Calu3 (cell line): ENCODE measurements around the gene TRMT61B. TPM values are rescaled to one million over a fixed set of nuclear protein-coding genes. Genes with fewer than 3 reads are reported as not detected.

Experiments used
- BruUV-seq: library from RNA; stranded (reverse); fragments of 400-500 nt; replicated peaks from 2 replicates; lab custom pipeline; 2021; lab: Mats Ljungman, UMichigan
- CTCF ChIA-PET: fragments of 300-600 bp; sonication (Branson Sonifier 250); formaldehyde crosslinking; loops from one replicate; lab custom pipeline; 2022; ENCODE audit warnings: antibody characterized with exemption; lab: Charles Lee
- DNase-seq: peaks from one replicate; pipeline ENCODE4 v3.0.0; 2022
- H3K27ac Mint-ChIP-seq: one replicate; pipeline ENCODE4 v1.8.0; 2022; ENCODE audit warnings: mixed read lengths; ENCODE audit not compliant: unreplicated experiment
- H3K27me3 Mint-ChIP-seq: one replicate; pipeline ENCODE4 v1.8.0; 2022; ENCODE audit warnings: mixed read lengths; ENCODE audit not compliant: unreplicated experiment
- H3K36me3 Mint-ChIP-seq: one replicate; pipeline ENCODE4 v1.8.0; 2022; ENCODE audit warnings: mild to moderate bottlenecking, moderate library complexity, mixed read lengths; ENCODE audit not compliant: insufficient read depth, unreplicated experiment
- H3K4me1 Mint-ChIP-seq: one replicate; pipeline ENCODE4 v1.8.0; 2022; ENCODE audit warnings: mild to moderate bottlenecking, low read depth, mixed read lengths; ENCODE audit not compliant: unreplicated experiment
- H3K4me3 Mint-ChIP-seq: one replicate; pipeline ENCODE4 v1.8.0; 2022; ENCODE audit warnings: mild to moderate bottlenecking, low read depth, moderate library complexity, mixed read lengths; ENCODE audit not compliant: unreplicated experiment
- H3K9me3 Mint-ChIP-seq: one replicate; pipeline ENCODE4 v1.8.0; 2022; ENCODE audit warnings: low read depth, mixed read lengths; ENCODE audit not compliant: unreplicated experiment
- CTCF ChIP-seq: fragments of 200-600 bp; IDR thresholded peaks from one replicate; pipeline ENCODE4 v1.8.0; 2022; ENCODE audit warnings: antibody characterized with exemption; ENCODE audit not compliant: unreplicated experiment
- intact Hi-C: fragments of 100-400 bp; cut with micrococcal nuclease; formaldehyde crosslinking; loops from one replicate; pipeline ENCODE4 v1.10.0; 2022; ENCODE audit not compliant: unreplicated experiment
- total RNA-seq: library from RNA; stranded (reverse); gene quantifications from 2 replicates; pipeline ENCODE4 v1.2.3, GENCODE V29; 2022

TRMT61B gene
- total RNA-seq, 1 experiment from 2014 or later: 17.0 TPM

GRCh38 chr2:28904295-28904694, 34.2 kb upstream of the TRMT61B start:
- H3K9me3 Mint-ChIP-seq: no peaks in the 10 kb centered on the region
- TF ChIP-seq CTCF: no peak
- H3K4me3 Mint-ChIP-seq: no peak overlapping the region
- DNase-seq: no peak
- H3K4me1 Mint-ChIP-seq: peaks cover 60% of the 10 kb centered on the region
- CTCF ChIA-PET: interaction anchor here (0.6 kb wide), 1 partner anchor 418 kb away, joined by 3 read pairs; no protein-coding TSS in a partner anchor
- no TSS peak for BruUV-seq
- no peaks in the 10 kb centered on the region for H3K27me3 Mint-ChIP-seq
- peaks cover 73% of the 10 kb centered on the region for H3K36me3 Mint-ChIP-seq
- no peak overlapping the region for H3K27ac Mint-ChIP-seq
- intact Hi-C loops: no loop called here

GRCh38 chr2:28902584-28902983, 32.5 kb upstream of the TRMT61B start:
- BruUV-seq: no TSS peak
- H3K36me3 Mint-ChIP-seq: peaks cover 60% of the 10 kb centered on the region
- H3K27me3 Mint-ChIP-seq: no peaks in the 10 kb centered on the region
- no peak for DNase-seq
- H3K4me3 Mint-ChIP-seq: no peak overlapping the region
- TF ChIP-seq CTCF: no peak
- CTCF ChIA-PET: no interaction called here
- no peaks in the 10 kb centered on the region for H3K9me3 Mint-ChIP-seq
- intact Hi-C loops: no loop called here
- H3K4me1 Mint-ChIP-seq: peaks cover 64% of the 10 kb centered on the region
- H3K27ac Mint-ChIP-seq: no peak overlapping the region

- DNase-seq: no peak
- no peak overlapping the region for H3K4me3 Mint-ChIP-seq
- intact Hi-C loops: no loop called here
- peaks cover 55% of the 10 kb centered on the region for H3K36me3 Mint-ChIP-seq
- H3K27ac Mint-ChIP-seq: no peak overlapping the region
- CTCF ChIA-PET: no interaction called here
- BruUV-seq: no TSS peak
- peaks cover 66% of the 10 kb centered on the region for H3K4me1 Mint-ChIP-seq
- H3K9me3 Mint-ChIP-seq: no peaks in the 10 kb centered on the region
- no peak for TF ChIP-seq CTCF
- H3K27me3 Mint-ChIP-seq: no peaks in the 10 kb centered on the region
These were observed 31.7 kb upstream of the TRMT61B start for GRCh38 chr2:28901841-28902240.

- H3K4me1 Mint-ChIP-seq: peaks cover 60% of the 10 kb centered on the region
- intact Hi-C loops: no loop called here
- TF ChIP-seq CTCF: no peak
- no peaks in the 10 kb centered on the region for H3K9me3 Mint-ChIP-seq
- no TSS peak for BruUV-seq
- DNase-seq: no peak
- no peaks in the 10 kb centered on the region for H3K27me3 Mint-ChIP-seq
- no peak overlapping the region for H3K27ac Mint-ChIP-seq
- no peak overlapping the region for H3K4me3 Mint-ChIP-seq
- H3K36me3 Mint-ChIP-seq: peaks cover 49% of the 10 kb centered on the region
- CTCF ChIA-PET: no interaction called here
These were observed 31.1 kb upstream of the TRMT61B start for GRCh38 chr2:28901202-28901601.
